Measurements from ENCODE around the gene IFRD1. TPM values are rescaled to one million over a fixed set of nuclear protein-coding genes. Genes with fewer than 3 reads are reported as not detected.
"Not testable (repeated sequence)": the region's sequence is repeated elsewhere in the genome, so short reads cannot be mapped to it uniquely, and the experiment has no call there.

Gene IFRD1
- total RNA-seq, 1 donor from 2014 or later = 51.1 TPM

DNA sequence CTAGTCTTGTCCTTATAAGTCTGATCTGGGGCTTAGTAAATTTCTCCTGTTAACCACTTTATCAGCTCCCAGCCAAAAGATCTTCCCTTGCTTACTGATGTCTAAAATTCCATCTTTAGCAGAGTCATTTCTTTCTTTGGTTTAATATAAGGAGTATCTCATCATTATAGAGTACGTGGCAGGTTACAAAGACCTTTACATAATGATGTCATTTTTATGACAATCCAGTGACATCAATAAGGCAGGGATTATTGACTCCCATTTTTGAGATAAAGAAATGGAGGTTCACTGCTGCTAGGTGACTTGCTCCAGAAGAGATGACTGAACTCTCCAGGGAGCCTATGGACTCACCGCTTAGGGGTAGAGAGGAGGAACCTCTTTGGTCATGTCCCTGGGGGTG lies 8.1 kb upstream of the IFRD1 start:
- no peak for DNase-seq (ENCODE audit: low read depth)

DNA sequence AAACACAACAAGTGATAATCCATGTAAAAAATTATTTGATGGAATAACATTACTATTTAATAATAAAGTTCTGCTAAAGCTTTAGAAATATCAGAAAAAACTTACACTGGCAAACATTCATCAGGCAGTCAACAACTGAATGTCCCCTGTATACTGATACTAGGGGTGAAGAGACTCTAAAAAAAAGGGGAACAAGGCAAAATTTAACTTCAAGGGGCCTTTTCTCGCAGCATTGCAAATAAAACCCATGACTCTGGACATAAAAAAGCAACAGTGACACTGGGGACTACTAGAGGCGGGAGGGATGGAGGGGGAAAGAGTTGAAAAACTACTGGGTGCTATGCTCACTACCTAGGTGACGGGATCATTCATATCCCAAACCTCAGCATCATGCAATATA lies 5.8 kb upstream of the IFRD1 start:
- DNase-seq (ENCODE audit: low read depth) = no peak

DNA sequence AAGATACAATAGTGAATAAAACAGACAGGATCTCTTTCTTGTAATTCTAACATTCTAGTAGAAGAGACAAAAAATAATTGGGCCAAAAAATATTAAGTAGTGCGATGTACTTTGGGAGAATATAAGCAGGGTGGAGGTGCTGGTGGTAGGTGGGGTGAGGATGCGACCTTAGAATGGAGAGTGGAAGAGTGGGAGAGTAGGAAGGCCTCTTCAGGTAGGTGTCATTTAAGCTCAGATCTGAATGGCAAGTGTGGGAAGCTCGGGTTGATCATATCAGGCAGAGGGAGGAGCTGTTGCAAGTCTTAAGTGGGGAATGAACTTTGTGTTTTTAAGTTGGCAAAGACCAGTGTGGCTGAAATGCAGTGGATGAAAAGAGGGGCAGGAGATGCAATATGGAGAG lies 3.8 kb upstream of the IFRD1 start:
- no peak for DNase-seq (ENCODE audit: low read depth)

DNA sequence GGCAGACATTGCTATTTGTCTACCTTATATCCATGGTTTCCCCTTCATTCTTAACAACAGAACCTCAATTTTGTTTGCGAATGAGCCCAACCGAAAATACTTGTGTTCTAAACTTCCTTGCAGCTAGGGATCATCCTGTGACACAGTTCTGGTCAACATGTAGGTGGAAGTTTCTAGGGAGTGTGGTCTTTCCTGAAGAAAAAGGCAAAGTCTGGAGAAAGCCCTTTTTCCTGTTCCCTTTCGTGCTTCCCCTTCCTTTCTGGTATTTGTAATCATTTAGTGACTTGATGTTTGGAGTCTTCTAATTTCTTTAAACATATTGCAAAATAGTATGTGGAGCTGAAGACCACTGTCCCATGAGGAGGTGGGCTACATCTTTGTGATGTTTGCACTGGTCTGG lies 2.9 kb upstream of the IFRD1 start:
- no peak for DNase-seq (ENCODE audit: low read depth)

DNA sequence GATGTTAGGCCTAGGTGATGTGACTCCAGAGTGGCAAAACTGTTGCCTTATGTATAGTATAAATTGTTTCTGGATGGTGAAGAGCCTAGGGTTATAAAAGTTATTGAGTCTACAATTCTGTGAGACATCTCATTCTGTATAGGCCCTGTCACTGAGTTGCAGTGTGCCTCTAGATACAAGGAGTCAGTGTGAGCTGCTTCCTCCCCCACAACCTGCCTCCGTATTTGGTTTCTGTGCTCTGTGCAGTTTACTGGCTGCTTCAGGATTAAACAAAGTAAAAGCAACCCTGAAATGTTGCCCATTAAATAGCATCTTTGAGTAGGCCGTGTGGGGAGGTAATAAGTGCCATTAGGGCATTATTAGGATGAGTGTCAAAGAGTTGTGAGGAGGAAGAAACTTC lies 1.9 kb upstream of the IFRD1 start:
- no peak for DNase-seq (ENCODE audit: low read depth)

DNA sequence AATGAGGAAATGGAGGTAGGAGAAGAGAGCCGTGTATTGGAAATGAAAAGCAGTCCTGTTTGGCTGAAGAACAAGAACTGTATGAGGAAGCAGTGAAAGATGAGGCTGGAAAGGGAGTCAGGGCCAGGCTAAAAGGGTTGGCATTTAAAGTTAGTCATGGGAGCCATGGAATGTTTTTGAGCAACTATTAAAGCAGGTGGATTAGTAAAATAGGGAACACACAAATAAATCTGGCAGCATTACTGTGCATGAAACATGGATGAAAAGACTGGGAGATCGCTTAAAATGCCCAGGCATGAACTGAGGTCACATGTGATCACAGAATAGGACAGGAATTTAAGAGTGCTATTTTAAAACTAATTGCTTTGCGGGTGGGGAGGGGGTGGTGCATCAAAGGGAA lies 1.4 kb upstream of the IFRD1 start:
- peak; percentile 63 for DNase-seq (ENCODE audit: low read depth)

DNA sequence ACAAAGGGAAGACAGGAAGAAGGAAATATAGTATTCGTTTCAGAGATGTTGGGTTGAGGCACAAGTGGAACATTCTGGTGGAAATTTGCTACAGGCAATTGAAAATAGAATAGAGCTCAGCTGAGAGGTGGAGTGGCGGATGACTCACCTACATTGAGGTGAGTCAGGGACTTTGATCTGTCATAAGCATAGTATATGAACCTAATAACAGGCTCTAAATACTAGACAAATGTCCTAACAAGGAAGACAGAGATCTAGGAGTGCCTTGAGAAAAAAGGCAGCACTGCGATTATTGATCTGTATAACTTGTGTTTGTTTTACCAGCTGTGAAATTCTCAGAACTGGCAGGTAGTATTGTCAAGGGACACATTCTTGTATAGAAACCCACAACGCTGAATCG lies 907 bp upstream of the IFRD1 start:
- peak; percentile 89 for DNase-seq (ENCODE audit: low read depth)

DNA sequence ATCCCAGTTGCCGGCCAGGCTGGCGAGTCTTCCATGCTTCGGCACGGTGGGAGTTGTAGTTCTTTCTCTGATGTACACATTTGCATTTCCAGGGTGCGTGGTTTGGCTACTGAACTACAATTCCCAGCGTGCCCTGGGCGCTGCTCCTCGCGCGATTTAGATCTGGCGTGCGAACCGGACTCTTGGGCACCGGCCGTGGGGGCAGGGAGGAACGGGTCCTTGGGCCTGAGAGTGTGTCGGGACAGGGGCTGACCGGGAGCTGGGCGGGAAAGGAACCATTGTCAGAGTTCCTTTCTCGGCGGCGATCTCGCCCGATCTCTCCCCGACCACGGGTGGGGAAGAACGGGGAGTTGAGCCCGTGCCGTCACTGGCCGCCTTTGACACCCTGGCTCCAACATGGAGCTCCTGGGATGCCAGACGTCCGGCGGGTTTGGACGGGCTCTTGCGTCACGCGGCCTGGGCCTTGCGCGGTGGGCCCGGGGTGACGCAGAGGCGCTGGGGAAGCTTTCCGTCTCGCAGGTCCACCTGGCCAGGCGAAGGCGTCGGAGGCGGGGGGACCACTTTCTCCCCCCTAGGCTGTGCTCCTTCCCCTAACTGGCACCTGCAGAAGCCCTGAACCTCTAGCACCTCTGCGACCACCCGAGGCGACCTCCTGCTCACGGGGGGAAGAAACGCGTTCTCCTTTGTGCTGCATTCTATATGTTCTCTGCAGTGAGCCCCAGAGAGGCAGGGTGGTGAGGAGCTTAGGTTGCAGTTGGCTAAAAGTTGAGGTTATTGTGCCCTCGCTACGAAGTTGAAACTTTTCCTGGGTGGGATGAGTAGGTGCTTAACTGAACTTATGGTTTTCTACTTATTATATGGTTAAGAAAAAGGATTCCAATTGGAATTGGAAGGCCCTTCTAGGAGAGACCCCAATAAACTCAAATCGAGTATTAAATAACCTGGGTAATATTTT lies 824 bp downstream of the IFRD1 start:
- DNase-seq (ENCODE audit: low read depth) = peak; percentile 93

DNA sequence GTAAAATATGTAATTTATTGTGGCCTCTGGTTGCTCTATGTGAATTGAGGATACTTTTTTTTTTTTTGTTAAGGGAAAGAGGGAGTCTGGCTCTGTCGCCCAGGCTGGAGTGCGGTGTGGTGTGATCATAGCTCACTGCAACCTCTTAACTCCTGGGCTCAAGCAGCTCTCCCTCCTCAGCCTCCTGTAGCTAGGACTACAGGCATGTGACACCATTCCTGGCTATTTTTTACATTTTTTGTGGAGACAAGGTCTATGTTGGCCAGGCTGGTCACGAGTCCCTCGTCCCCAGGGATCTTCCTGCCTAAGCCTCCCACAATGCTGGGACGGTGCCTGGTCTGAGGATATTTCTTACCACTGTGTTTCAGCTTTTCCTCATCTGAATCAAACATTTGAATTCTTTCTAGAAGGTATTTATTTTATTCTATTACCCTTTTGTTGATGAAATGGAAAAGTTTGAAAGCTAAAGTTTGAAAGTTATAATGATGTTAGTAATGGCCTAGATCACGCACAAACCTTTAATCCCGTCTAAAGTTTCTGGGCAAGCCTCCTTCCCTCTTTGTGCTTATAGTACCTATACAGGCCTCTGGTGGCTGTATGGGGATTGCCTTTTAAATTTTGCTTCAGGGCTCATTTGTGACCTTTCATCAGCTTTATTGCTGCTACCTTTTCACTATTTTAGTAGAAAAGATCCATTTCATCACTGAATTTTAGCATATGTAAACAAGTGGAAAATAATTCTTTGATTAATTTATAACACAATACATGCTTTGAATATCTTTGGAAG lies 2.0 kb downstream of the IFRD1 start:
- peak; percentile 57 for DNase-seq (ENCODE audit: low read depth)

DNA sequence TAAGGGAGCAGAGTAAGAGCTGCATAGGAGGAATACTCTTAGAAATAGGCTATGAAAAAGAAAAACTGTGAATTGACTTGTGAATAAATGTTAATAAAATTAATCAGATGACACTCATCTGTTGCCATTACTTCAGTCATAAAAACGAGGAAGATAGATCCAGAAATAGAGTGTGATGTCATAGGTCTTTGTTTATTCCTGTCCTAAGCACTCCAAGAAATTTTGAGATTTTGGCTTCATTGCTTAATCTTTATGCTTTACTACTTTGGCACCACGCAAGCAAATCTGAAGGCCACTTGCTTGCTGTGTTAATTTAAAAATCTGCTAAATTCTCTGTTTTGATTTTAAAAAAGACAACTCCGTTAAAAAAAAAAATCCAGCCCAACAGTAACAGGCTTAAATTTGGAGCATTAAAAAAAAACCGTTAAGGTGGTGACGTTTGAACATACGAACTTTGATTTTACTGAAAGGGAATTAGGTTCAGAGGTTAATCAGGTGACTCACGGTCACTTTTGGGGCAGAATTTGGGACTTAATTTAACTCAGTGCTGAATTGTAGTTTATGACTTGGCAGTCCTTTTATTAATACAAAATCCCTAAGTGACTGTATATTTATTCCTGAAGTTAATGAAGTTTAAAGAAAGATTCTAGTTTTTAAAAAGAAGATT lies 3.4 kb downstream of the IFRD1 start:
- peak; percentile 61 for DNase-seq (ENCODE audit: low read depth)

DNA sequence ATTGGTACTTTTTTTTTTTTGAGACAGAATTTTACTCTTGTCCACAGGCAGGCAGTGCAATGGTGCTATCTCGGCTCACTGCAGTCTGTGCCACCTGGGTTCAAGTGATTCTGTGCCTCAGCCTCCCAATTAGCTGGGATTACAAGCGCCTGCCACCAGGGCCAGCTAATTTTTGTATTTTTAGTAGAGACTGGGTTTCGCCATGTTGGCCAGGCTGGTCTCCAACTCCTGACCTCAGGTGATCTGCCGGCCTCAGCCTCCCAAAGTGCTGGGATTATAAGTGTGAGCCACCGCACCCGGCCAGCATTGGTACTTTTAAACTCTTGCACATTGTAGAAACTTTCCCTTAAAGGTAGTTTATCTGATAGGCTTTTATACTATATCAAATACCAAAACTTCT lies 3.9 kb downstream of the IFRD1 start:
- not testable (repeated sequence) for DNase-seq (ENCODE audit: low read depth)

DNA sequence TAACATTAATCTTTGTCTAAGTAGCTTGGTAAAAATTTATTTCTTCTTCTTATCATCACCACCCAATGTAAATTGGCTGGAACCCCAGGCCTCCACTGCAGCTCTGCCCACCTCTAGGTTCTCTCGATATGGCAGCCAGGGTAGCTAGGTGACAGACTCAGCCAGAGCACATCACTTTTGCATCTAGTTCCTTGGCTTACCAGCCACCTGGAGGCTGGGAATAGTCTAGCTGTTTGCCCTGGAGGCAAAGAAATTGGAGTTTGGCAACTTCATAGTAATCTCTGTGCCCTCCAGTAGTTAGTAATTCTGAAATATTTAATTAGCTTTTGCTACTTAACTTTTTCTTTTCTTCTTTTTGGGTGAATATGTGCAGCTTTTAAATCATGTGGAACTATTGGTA lies 9.4 kb downstream of the IFRD1 start:
- no peak for DNase-seq (ENCODE audit: low read depth)

DNA sequence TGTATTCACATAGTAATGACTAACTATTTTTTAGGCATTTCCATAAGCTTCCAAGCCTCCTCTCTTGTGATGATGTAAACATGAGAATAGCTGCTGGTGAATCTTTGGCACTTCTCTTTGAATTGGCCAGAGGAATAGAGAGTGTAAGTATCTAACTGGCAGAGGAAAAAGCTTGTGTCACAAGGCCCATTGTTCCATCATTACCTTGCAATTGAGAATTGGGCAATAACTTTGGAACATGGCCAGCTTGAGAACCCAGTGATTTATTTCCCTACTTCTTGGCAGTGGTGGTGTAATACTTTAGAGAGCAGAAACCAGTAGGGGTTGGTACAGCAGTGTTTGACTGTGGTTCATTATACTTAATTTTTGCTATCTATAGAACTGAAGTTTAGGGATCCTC lies 12.0 kb downstream of the IFRD1 start:
- DNase-seq (ENCODE audit: low read depth) = peak; percentile 99

DNA sequence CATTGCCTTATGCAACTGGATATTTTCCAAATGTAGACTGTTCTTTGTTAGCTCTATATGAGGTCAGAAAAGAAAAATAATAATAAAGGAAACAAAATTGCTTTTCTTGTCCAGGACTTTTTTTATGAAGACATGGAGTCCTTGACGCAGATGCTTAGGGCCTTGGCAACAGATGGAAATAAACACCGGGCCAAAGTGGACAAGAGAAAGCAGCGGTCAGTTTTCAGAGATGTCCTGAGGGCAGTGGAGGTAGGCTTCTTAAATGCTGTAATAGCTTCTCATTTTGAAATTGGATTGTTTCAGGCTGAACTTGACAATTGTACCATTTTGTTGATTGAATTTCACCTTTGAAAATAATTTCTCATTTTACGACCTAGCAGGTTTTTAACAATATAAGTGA lies 17.6 kb downstream of the IFRD1 start:
- DNase-seq (ENCODE audit: low read depth) = no peak

DNA sequence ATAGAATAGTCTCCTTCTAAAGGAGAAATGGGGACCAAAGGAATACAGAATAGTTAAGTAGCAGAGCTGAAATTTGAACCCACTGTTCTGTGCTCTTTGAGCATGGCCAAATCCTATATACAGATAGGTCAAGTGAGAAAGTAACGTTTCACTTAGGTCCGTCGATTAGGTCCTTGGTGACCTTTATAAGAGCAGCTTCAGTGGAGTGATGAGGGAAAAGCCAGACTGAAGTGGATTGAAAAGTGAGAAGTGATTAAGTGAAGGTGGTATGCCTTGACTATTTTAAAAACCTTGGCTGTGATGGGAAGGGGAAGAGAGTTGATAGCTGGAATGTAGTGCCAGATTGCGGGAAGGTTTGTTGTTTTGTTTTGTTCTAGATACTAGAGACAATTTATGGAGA lies 19.9 kb downstream of the IFRD1 start:
- DNase-seq (ENCODE audit: low read depth) = no peak

DNA sequence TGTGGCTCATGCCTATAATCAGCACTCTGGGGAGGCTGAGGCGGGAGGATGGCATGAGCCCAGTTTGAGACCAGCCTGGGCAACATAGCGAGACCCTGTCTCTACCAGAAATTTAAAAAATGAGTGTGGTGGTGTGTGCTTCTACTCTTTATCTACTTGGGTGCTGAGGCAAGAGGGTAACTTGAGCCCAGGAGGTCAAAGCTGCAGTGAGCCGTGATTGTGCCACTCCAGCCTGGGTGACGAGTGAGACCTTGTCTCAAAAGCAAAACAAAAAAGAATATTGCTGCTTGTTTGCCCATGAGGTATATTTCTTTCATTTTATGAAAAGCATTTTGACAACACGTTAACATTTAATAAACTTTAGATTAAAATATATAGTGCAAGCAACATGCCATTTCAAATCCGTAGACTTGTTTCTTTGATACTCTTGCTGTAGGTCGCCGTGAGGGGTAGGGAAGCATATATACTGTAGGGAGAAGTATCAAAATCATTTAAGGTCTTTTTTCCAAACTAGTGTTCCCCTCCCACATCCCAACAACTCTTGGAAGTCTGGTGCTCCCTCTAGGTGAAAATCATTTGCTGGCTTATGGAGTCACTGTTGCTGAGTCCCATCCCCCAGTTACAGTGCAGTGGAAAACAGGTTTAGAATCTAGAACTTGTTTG lies 26.3 kb downstream of the IFRD1 start:
- DNase-seq (ENCODE audit: low read depth) = no peak

DNA sequence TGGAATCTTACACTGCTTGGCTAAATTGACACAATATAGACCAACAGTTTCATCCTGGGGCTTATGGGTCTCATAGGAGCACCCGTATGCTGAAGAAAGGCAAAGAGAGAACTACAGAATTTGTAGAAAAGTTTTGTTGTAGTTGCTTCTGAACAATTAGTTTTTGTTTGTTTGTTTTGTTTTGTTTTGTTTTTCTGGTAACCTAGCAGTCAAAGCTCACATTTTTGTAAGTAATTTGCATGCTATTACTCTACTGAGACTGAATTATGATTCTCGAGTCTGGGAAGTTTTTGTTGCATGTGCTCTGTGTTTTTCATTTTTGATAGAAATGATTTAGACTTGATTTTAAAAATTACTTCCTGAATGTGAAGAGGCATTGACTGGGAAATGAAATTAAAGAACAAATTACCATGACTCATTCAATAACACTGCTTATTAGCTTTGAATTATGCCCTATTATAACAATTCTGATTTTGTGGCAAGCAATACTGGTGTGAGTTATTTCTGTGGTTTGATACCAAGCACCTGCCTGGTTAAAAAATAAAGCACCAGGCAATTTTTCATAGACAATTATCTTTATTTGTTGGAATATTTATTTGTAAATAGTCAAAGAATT lies 31.0 kb downstream of the IFRD1 start:
- peak; percentile 41 for DNase-seq (ENCODE audit: low read depth)

DNA sequence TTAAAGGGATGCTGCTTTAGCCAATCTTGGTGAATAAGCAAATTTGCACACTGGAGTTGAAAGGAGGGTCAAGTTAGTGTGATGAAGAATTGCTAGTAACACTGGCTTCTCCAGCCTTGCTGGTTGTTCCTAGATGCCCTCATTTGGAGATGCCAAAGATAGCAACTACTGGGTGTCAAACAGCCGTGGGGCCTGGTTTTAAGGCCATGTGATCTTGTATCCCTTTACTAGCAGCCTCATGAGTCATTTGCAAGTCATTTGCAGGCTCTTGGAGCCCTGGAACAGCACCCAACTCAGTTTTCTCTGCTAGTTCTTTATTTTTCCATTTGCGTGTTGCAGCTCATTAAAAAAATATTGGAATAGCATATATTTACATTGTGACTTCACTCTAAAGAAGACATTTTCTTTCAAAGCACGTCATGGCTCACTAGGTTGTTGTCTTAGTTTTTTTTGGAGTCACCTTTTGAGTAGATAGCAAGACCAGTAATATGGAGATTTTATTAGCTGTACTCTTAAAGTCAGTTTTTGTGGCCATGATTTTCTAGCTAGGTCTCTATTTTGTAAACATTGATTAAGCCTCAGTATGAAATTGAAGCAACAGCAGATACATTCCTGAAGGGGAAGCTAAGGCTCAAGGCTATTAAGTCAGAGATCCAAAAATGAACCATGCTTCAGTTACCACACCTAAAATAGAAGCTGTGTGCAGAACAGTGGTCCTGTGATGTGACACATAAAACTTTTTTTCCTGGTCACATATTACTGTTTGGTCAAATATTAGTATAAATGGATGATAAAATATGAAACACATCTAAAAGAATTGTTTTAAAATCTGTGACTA lies 31.8 kb downstream of the IFRD1 start:
- DNase-seq (ENCODE audit: low read depth) = peak; percentile 98

DNA sequence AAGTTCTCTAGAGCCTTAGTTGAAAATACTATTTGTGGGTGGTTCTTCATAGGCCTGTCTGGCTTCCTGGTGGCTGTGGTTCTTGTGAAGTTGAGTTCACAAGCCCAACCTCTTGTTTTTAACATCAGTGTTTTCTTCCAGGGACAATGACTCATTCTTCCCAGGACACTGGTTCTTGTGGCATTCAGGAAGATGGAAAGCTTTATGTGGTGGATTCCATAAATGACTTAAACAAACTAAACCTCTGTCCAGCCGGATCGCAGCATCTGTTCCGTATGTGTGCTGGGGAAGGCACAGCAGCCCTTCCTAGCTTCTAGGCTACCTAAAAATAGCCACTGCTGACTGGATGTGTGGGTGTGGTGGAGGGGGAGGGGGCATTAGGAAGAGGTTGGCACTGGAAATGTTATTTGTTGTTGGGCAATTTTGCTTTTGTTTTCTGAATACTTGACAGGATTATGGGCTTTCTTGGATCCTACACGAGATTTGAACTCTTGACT lies 34.5 kb downstream of the IFRD1 start:
- DNase-seq (ENCODE audit: low read depth) = peak; percentile 98

DNA sequence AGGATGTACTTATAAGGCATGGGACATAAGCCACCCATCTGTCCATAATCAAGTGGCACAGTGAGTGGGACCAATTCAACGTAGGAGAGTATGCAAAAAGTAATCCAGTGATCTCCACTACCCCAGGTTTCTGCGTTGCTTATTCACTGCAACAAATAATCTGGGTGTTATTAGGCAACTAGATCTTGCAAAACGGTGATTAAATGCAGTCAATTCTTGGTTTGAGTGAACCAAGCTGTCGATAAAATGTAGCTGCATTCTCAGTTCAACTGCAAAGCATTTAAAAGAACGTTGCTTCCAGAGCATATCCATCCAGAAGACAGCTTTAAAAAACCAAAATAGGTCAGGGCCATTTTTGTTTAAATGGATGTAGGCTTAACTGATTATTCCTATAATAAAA lies 35.5 kb downstream of the IFRD1 start:
- DNase-seq (ENCODE audit: low read depth) = no peak

All from renal cortical epithelial cell (primary cell).